Raji (cell line): ENCODE measurements around the gene PLEKHN1.

Experiments
- POLR2A ChIP-seq: IDR thresholded peaks from 2 replicates; pipeline ENCODE4 v1.6.1; 2011; ENCODE audit warnings: low read depth, low read length, control low read depth; ENCODE audit not compliant: insufficient read depth

The PLEKHN1 gene

GRCh38 chr1:1013922-1014648 lies 47.8 kb downstream of the PLEKHN1 start:
- TF ChIP-seq POLR2A: no peak

- TF ChIP-seq POLR2A: 0 out of 2 replicates have a peak, but pooled peaks have one; percentile 2
Observed at GRCh38 chr1:1014799-1015681, 48.8 kb downstream of the PLEKHN1 start.

- TF ChIP-seq POLR2A: no peak
Observed at GRCh38 chr1:1019122-1019999, 53.1 kb downstream of the PLEKHN1 start.

GRCh38 chr1:1020000-1020404 lies 53.7 kb downstream of the PLEKHN1 start, which contains the start of gene AGRN:
Gene AGRN, plus strand, starts transcription at chr1:1020120. Its CDS starts 53 bp downstream, at chr1:1020173.
- no peak for TF ChIP-seq POLR2A

GRCh38 chr1:1020415-1021009 lies 54.2 kb downstream of the PLEKHN1 start:
- TF ChIP-seq POLR2A: no peak

GRCh38 chr1:1021010-1021919 lies 55.0 kb downstream of the PLEKHN1 start:
- no peak for TF ChIP-seq POLR2A

- TF ChIP-seq POLR2A: no peak
Observed at GRCh38 chr1:1021920-1022259, 55.6 kb downstream of the PLEKHN1 start.

- TF ChIP-seq POLR2A: no peak
Observed at GRCh38 chr1:1022302-1023009, 56.2 kb downstream of the PLEKHN1 start.

GRCh38 chr1:1023700-1024099 lies 57.4 kb downstream of the PLEKHN1 start:
- TF ChIP-seq POLR2A: no peak

- TF ChIP-seq POLR2A: no peak
Observed at GRCh38 chr1:1024149-1024770, 58.0 kb downstream of the PLEKHN1 start.

- no peak for TF ChIP-seq POLR2A
Observed at GRCh38 chr1:1024771-1025699, 58.8 kb downstream of the PLEKHN1 start.
